K562 treated with DMSO at 1 percent for 12 hours (cell line): Measurements from ENCODE around the gene CYP20A1. TPM values are rescaled to one million over a fixed set of nuclear protein-coding genes. Genes with fewer than 3 reads are reported as not detected.

Experiments
- total RNA-seq: library from RNA; unstranded; fragments of 300-600 nt; gene quantifications from 2 replicates; pipeline ENCODE4 v1.2.3, GENCODE V29; 2022; ENCODE audit not compliant: insufficient read depth

CYP20A1 gene, protein sequence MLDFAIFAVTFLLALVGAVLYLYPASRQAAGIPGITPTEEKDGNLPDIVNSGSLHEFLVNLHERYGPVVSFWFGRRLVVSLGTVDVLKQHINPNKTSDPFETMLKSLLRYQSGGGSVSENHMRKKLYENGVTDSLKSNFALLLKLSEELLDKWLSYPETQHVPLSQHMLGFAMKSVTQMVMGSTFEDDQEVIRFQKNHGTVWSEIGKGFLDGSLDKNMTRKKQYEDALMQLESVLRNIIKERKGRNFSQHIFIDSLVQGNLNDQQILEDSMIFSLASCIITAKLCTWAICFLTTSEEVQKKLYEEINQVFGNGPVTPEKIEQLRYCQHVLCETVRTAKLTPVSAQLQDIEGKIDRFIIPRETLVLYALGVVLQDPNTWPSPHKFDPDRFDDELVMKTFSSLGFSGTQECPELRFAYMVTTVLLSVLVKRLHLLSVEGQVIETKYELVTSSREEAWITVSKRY
- total RNA-seq, result 4.1 and 8.3 TPM in 2 replicates

DNA sequence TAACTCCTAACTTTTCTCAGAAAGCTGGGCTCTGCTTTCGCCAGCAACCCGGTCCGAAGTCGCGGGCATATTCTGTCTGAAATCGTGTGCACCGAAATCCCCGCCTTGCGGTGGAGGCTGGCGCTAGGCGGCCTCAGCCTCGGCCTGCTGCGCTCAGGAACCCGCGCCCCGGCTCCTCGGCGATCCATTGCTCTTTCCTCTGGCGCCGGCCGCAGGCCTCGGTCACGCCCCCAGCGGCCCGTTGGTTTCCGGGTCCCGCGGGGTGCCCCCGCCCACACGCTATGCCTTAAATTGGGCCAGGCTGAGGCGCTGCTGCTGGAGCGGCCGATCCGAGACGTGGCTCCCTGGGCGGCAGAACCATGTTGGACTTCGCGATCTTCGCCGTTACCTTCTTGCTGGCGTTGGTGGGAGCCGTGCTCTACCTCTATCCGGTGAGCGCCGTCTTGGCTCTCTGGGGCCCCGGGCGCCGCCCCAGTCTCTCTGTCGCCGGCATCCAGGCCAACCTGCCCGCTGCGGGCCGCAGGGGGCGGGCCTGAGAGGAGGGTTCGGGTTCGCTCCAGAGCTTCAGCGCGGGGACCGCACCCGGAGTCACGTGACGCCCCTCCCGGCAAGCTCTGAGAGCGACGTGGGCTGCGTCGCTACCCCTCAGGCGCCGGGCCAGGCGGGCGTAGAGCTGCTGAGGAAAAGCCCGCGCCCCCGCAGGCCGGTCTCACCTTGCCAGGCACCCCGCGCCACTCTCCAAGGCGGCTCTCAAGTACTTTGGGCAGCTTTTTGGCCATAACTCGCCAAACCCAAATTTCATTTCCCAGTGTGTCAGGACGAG lies at the start of gene CYP20A1:
TSS of gene CYP20A1 (plus strand) at position 315 of the 823 bp plus-strand sequence. CDS start at position 360, 45 bp downstream.

DNA sequence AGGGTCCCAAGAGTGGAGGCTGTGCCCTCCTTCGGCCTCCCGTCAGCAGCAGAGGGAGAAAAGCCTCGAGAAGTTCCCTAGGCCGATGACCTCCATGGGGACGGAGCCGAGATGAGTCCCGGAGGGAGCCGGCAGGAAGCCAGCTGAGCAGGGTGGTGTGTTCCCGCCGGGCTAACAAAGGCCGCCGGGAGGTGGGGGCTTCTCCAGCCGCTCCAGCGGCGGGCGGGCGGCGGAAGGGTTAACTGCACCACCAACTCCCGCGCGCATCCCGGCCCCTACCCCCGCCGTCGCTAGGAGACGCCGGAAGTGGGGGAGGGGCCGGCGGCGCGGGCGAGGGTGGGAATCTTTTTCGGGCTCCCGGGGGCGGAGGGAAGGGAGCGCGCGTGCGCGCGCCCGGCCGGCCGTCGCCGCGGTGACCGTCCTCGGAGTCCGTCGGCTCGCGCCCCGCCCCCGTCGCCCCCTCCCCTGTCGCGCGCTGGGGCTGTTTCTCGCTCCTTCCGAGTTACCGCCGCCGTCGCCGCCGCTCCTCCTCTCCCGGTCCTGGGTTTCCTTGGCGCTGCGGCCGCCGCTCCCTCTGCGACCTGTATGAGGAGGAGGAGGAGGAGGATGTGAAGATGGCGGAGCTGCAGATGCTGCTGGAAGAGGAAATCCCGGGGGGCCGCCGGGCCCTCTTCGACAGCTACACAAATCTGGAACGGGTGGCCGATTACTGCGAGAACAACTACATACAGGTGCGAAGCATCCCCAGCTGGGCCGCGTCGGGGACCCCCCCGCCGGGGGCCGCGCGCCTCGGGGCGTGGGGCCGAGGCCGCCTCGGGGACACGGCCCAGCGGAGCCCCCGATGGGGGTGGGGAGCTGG lies 89.3 kb downstream of the CYP20A1 start, which contains the start of gene ABI2:
TSS of gene ABI2 (plus strand) at position 494 of the 859 bp plus-strand sequence. CDS start at position 615, 121 bp downstream.

Other genes with a start within 250 kb of the CYP20A1 start
- 1.5 and 5.2 TPM in 2 replicates for gene NBEAL1, start 224.1 kb upstream of the CYP20A1 start, total RNA-seq
- gene ABI2, start 89.4 kb downstream of the CYP20A1 start, total RNA-seq, result 15.5 and 29.8 TPM in 2 replicates